ENCODE results near the gene FOXP3. TPM values are rescaled to one million over a fixed set of nuclear protein-coding genes. Genes with fewer than 3 reads are reported as not detected.

Gene FOXP3
- total RNA-seq, 1 donor, result not detected

GRCh38 chrX:49228185-49228584 lies 36.3 kb downstream of the FOXP3 start:
- H2AFZ ChIP-seq (ENCODE audit: low read length), result no peak overlapping the region
- H3K36me3 ChIP-seq (ENCODE audit: insufficient read depth, low read length), result no peaks in the 10 kb centered on the region
- H3K9me3 ChIP-seq (ENCODE audit: low read depth, low read length), result no peaks in the 10 kb centered on the region
- no peaks in the 10 kb centered on the region for H4K20me1 ChIP-seq (ENCODE audit: insufficient read depth, low read length)
- H3K4me2 ChIP-seq (ENCODE audit: insufficient read depth, low read length), result no peak overlapping the region
- H3K27ac ChIP-seq (ENCODE audit: low read depth, low read length), result no peak overlapping the region
- H3K79me2 ChIP-seq (ENCODE audit: insufficient read depth, low read length), result no peaks in the 10 kb centered on the region
- no peaks in the 10 kb centered on the region for H3K4me1 ChIP-seq (ENCODE audit: insufficient read depth, low read length)
- H3K27me3 ChIP-seq (ENCODE audit: insufficient read depth, low read length), result peaks cover 2% of the 10 kb centered on the region
- H3K4me3 ChIP-seq (ENCODE audit: insufficient read depth, low read length), result no peak overlapping the region
- no peak for DNase-seq (ENCODE audit: insufficient read length, low spot score, missing footprints)
- TF ChIP-seq, protein P1, sequence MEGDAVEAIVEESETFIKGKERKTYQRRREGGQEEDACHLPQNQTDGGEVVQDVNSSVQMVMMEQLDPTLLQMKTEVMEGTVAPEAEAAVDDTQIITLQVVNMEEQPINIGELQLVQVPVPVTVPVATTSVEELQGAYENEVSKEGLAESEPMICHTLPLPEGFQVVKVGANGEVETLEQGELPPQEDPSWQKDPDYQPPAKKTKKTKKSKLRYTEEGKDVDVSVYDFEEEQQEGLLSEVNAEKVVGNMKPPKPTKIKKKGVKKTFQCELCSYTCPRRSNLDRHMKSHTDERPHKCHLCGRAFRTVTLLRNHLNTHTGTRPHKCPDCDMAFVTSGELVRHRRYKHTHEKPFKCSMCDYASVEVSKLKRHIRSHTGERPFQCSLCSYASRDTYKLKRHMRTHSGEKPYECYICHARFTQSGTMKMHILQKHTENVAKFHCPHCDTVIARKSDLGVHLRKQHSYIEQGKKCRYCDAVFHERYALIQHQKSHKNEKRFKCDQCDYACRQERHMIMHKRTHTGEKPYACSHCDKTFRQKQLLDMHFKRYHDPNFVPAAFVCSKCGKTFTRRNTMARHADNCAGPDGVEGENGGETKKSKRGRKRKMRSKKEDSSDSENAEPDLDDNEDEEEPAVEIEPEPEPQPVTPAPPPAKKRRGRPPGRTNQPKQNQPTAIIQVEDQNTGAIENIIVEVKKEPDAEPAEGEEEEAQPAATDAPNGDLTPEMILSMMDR (IDR thresholded peaks at IDR 0.05; ENCODE audit: extremely low read depth, low read depth, low read length), result no peak

DNA sequence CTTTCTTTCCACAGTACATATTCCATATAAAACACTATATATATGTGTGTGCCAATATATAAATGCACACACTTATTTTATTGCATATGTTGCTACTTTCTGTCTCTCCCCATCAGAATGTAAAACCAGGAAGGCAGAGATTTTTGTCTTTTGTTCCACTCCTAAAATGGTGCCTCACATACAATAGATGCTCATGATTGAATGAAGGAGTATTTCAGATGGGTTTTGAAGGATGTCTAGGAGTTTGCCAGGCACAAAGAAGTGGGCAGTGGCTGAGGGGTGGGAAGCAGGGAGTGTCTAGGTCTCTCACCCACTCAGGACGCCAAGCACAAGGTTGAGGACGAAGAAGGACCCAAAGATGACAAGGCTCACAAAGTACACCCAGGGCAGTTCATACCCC lies 36.8 kb downstream of the FOXP3 start:
- no peaks in the 10 kb centered on the region for H3K4me1 ChIP-seq (ENCODE audit: insufficient read depth, low read length)
- H2AFZ ChIP-seq (ENCODE audit: low read length), result no peak overlapping the region
- peaks cover 2% of the 10 kb centered on the region for H3K27me3 ChIP-seq (ENCODE audit: insufficient read depth, low read length)
- H3K79me2 ChIP-seq (ENCODE audit: insufficient read depth, low read length), result no peaks in the 10 kb centered on the region
- no peaks in the 10 kb centered on the region for H4K20me1 ChIP-seq (ENCODE audit: insufficient read depth, low read length)
- no peak overlapping the region for H3K27ac ChIP-seq (ENCODE audit: low read depth, low read length)
- peak; percentile 50 for DNase-seq (ENCODE audit: insufficient read length, low spot score, missing footprints)
- H3K4me2 ChIP-seq (ENCODE audit: insufficient read depth, low read length), result no peak overlapping the region
- no peaks in the 10 kb centered on the region for H3K36me3 ChIP-seq (ENCODE audit: insufficient read depth, low read length)
- no peaks in the 10 kb centered on the region for H3K9me3 ChIP-seq (ENCODE audit: low read depth, low read length)
- TF ChIP-seq, protein P1 (IDR thresholded peaks at IDR 0.05; ENCODE audit: extremely low read depth, low read depth, low read length), result no peak
- no peak overlapping the region for H3K4me3 ChIP-seq (ENCODE audit: insufficient read depth, low read length)

DNA sequence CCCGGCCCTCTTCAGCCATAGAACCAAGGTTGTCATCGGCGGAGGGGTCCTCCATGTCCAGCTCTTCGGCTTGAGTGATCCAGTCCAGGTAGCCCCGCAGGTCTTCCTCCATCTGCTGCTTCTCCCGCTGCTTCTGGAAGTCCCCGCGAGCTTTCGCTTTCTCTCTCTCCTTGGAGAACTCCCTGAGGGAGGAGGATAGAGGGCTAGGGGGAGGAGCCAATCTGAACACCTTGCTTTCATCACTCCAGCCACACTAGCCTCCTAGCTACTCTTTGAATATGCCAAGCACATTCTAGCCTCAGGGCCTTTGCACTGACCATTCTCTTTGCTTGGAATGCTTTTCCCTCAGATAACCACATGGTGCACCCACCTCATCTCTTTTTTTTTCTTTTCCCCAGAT lies 37.6 kb downstream of the FOXP3 start:
- H4K20me1 ChIP-seq (ENCODE audit: insufficient read depth, low read length), result no peaks in the 10 kb centered on the region
- H3K27me3 ChIP-seq (ENCODE audit: insufficient read depth, low read length), result peaks cover 2% of the 10 kb centered on the region
- no peaks in the 10 kb centered on the region for H3K4me1 ChIP-seq (ENCODE audit: insufficient read depth, low read length)
- H3K9me3 ChIP-seq (ENCODE audit: low read depth, low read length), result no peaks in the 10 kb centered on the region
- no peak overlapping the region for H3K4me2 ChIP-seq (ENCODE audit: insufficient read depth, low read length)
- H3K36me3 ChIP-seq (ENCODE audit: insufficient read depth, low read length), result no peaks in the 10 kb centered on the region
- no peak overlapping the region for H2AFZ ChIP-seq (ENCODE audit: low read length)
- DNase-seq (ENCODE audit: insufficient read length, low spot score, missing footprints), result peak; percentile 54
- no peak overlapping the region for H3K27ac ChIP-seq (ENCODE audit: low read depth, low read length)
- H3K79me2 ChIP-seq (ENCODE audit: insufficient read depth, low read length), result no peaks in the 10 kb centered on the region
- TF ChIP-seq, protein P1 (IDR thresholded peaks at IDR 0.05; ENCODE audit: extremely low read depth, low read depth, low read length), result no peak
- H3K4me3 ChIP-seq (ENCODE audit: insufficient read depth, low read length), result no peak overlapping the region

GRCh38 chrX:49225858-49226257 lies 38.7 kb downstream of the FOXP3 start:
- Histone ChIP-seq H3K4me2 (ENCODE audit: insufficient read depth, low read length) (no peak overlapping the region), H3K4me3 (ENCODE audit: insufficient read depth, low read length) (no peak overlapping the region)

More at GRCh38 chrX:49225858-49226257, 38.7 kb downstream of the FOXP3 start:
- TF ChIP-seq, protein P1 (IDR thresholded peaks at IDR 0.05; ENCODE audit: extremely low read depth, low read depth, low read length), result no peak
- Histone ChIP-seq H3K27me3 (ENCODE audit: insufficient read depth, low read length) (peaks cover 2% of the 10 kb centered on the region), H4K20me1 (ENCODE audit: insufficient read depth, low read length) (no peaks in the 10 kb centered on the region), H3K9me3 (ENCODE audit: low read depth, low read length) (no peaks in the 10 kb centered on the region), H2AFZ (ENCODE audit: low read length) (no peak overlapping the region), H3K36me3 (ENCODE audit: insufficient read depth, low read length) (no peaks in the 10 kb centered on the region), H3K4me1 (ENCODE audit: insufficient read depth, low read length) (no peaks in the 10 kb centered on the region), H3K79me2 (ENCODE audit: insufficient read depth, low read length) (no peaks in the 10 kb centered on the region), H3K27ac (ENCODE audit: low read depth, low read length) (no peak overlapping the region)
- peak; percentile 50 for DNase-seq (ENCODE audit: insufficient read length, low spot score, missing footprints)

Measured in osteoblast (primary cell).